GM23248 (cell line): ENCODE data around the gene METTL18. TPM values are rescaled to one million over a fixed set of nuclear protein-coding genes. Genes with fewer than 3 reads are reported as not detected.

Experiments
- DNase-seq: peaks from one replicate; pipeline ENCODE4 v3.0.0-alpha.2; 2015
- H2AFZ ChIP-seq: fragments of 200-600 bp; sonication (generic); 2 replicates; pipeline ENCODE4 v1.6.1; 2016; ENCODE audit warnings: antibody characterized with exemption
- H3F3A ChIP-seq: fragments of 200-600 bp; sonication (generic); 2 replicates; pipeline ENCODE4 v1.6.1; 2016; ENCODE audit warnings: mild to moderate bottlenecking, antibody characterized with exemption, mixed run types; ENCODE audit not compliant: insufficient read depth
- H3K27ac ChIP-seq: fragments of 200-600 bp; sonication (generic); 2 replicates; pipeline ENCODE4 v1.5.1; 2016; ENCODE audit warnings: mild to moderate bottlenecking
- H3K27me3 ChIP-seq: fragments of 200-600 bp; sonication (generic); replicated peaks from 2 replicates; pipeline ENCODE4 v1.6.1; 2016; ENCODE audit warnings: mild to moderate bottlenecking; ENCODE audit not compliant: insufficient read depth
- H3K36me3 ChIP-seq: fragments of 200-600 bp; sonication (generic); 2 replicates; pipeline ENCODE4 v1.6.1; 2016; ENCODE audit warnings: low read depth, mild to moderate bottlenecking
- H3K4me1 ChIP-seq: fragments of 200-600 bp; sonication (generic); 2 replicates; pipeline ENCODE4 v1.6.1; 2016; ENCODE audit warnings: mild to moderate bottlenecking; ENCODE audit not compliant: insufficient read depth
- H3K4me2 ChIP-seq: fragments of 200-600 bp; sonication (generic); one replicate; pipeline ENCODE4 v1.6.1; 2016; ENCODE audit warnings: mild to moderate bottlenecking; ENCODE audit not compliant: unreplicated experiment
- H3K4me3 ChIP-seq: fragments of 200-600 bp; sonication (generic); 2 replicates; pipeline ENCODE4 v1.5.1; 2016; ENCODE audit warnings: mild to moderate bottlenecking
- H3K79me2 ChIP-seq: fragments of 200-600 bp; sonication (generic); 2 replicates; pipeline ENCODE4 v1.6.1; 2016; ENCODE audit warnings: mild to moderate bottlenecking; ENCODE audit not compliant: insufficient read depth
- H3K9ac ChIP-seq: fragments of 200-600 bp; sonication (generic); 2 replicates; pipeline ENCODE4 v1.6.1; 2016; ENCODE audit warnings: mild to moderate bottlenecking
- H3K9me2 ChIP-seq: fragments of 200-600 bp; sonication (generic); 2 replicates; pipeline ENCODE4 v1.6.1; 2016; ENCODE audit warnings: mixed run types, mild to moderate bottlenecking, moderate library complexity; ENCODE audit not compliant: insufficient read depth
- H3K9me3 ChIP-seq: fragments of 200-600 bp; sonication (generic); one replicate; pipeline ENCODE4 v1.6.1; 2017; ENCODE audit warnings: low read depth
- H4K20me1 ChIP-seq: fragments of 200-600 bp; sonication (generic); 2 replicates; pipeline ENCODE4 v1.6.0; 2016; ENCODE audit not compliant: insufficient read depth
- EZH2 ChIP-seq: fragments of 200-600 bp; sonication (generic); IDR thresholded peaks from 2 replicates; pipeline ENCODE4 v1.6.1; 2018; ENCODE audit warnings: antibody characterized with exemption, mild to moderate bottlenecking; ENCODE audit not compliant: insufficient read depth, poor library complexity, severe bottlenecking
- EZH2phosphoT487 ChIP-seq: fragments of 200-600 bp; sonication (generic); IDR thresholded peaks from 2 replicates; pipeline ENCODE4 v1.6.1; 2018; ENCODE audit warnings: antibody characterized with exemption, moderate library complexity, mild to moderate bottlenecking, low read depth; ENCODE audit not compliant: insufficient read depth
- WGBS, 2 experiments: methylation state at CpG; one replicate each; pipeline ENCODE4 v1.1.6; 2015 to 2017; ENCODE audit warnings: low lambda C conversion rate in 2 of 2, low coverage in 1 of 2; ENCODE audit errors: missing lambda C conversion rate in 2 of 2; 5-methylcytosine and 5-hydroxymethylcytosine counted together
- in situ Hi-C: fragments of 300-500 bp; cut with MboI; formaldehyde crosslinking; loops from 2 replicates; pipeline ENCODE4 v1.15.0; 2020
- polyA plus RNA-seq: library from polyadenylated mRNA; unstranded; fragments of >200 nt; fragmentation: Nextera tagmentation; extraction: Ambion mirVana; gene quantifications from 2 replicates; pipeline ENCODE4 v1.2.1, GENCODE V29; 2016
- total RNA-seq: library from RNA; depleted of rRNA; stranded (reverse); fragments of >200 nt; shearing (Covaris generic); gene quantifications from 2 replicates; pipeline ENCODE4 v1.2.3, GENCODE V29; 2014

The METTL18 gene
- total and polyA plus RNA-seq, 2 experiments from 2014 or later = 6.9 to 7.8 TPM

- Histone ChIP-seq H3K9me3 (no peaks in the 10 kb centered on the region), H3K4me1 (no peaks in the 10 kb centered on the region), H3K36me3 (no peaks in the 10 kb centered on the region), H3K9me2 (no peaks in the 10 kb centered on the region), H3K9ac (no peak overlapping the region), H3K27me3 (peaks cover 4% of the 10 kb centered on the region), H3K4me3 (no peak overlapping the region), H4K20me1 (no peaks in the 10 kb centered on the region), H3K27ac (no peak overlapping the region), H2AFZ (no peak overlapping the region), H3K79me2 (no peaks in the 10 kb centered on the region), H3F3A (no peaks in the 10 kb centered on the region), H3K4me2 (no peak overlapping the region)
- no peak for TF ChIP-seq EZH2phosphoT487
- in situ Hi-C loops = no loop called here
- WGBS, 2 experiments = 64 to 77% methylated on average over 2 of the region's 2 CpGs
- no peak for DNase-seq
These were observed 26.5 kb downstream of the METTL18 start for GRCh38 chr1:169768161-169768560.

GRCh38 chr1:169765580-169766331 lies 29.0 kb downstream of the METTL18 start:
- no peaks in the 10 kb centered on the region for H3K9me2 ChIP-seq
- no peaks in the 10 kb centered on the region for H3K79me2 ChIP-seq
- H3K4me1 ChIP-seq = no peaks in the 10 kb centered on the region
- WGBS, 2 experiments = 51 to 57% methylated on average over 7 of the region's 7 CpGs
- no peak overlapping the region for H3K27ac ChIP-seq
- H3K4me2 ChIP-seq = no peak overlapping the region
- H3K27me3 ChIP-seq = no peaks in the 10 kb centered on the region; the same call in 1 of the 2 replicates
- H3K9me3 ChIP-seq = no peaks in the 10 kb centered on the region
- TF ChIP-seq EZH2phosphoT487 = no peak
- TF ChIP-seq EZH2 = no peak
- in situ Hi-C loops = no loop called here
- no peaks in the 10 kb centered on the region for H3K36me3 ChIP-seq
- no peaks in the 10 kb centered on the region for H4K20me1 ChIP-seq
- no peaks in the 10 kb centered on the region for H3F3A ChIP-seq
- H3K4me3 ChIP-seq = no peak overlapping the region
- no peak overlapping the region for H3K9ac ChIP-seq
- no peak overlapping the region for H2AFZ ChIP-seq
- DNase-seq = no peak

- 2 to 4% methylated on average over 1 of the region's 1 CpG for WGBS, 2 experiments
These were observed 29.8 kb downstream of the METTL18 start for GRCh38 chr1:169764919-169765318.

GRCh38 chr1:169762699-169763098 lies 32.0 kb downstream of the METTL18 start:
- H3K4me3 ChIP-seq = no peak overlapping the region
- no peak for DNase-seq
- H4K20me1 ChIP-seq = no peaks in the 10 kb centered on the region
- H2AFZ ChIP-seq = no peak overlapping the region
- no peaks in the 10 kb centered on the region for H3F3A ChIP-seq
- no peaks in the 10 kb centered on the region for H3K9me2 ChIP-seq
- TF ChIP-seq EZH2 = no peak
- TF ChIP-seq EZH2phosphoT487 = no peak
- H3K79me2 ChIP-seq = no peaks in the 10 kb centered on the region
- H3K36me3 ChIP-seq = no peaks in the 10 kb centered on the region
- no peaks in the 10 kb centered on the region for H3K4me1 ChIP-seq
- in situ Hi-C loops = no loop called here
- H3K27me3 ChIP-seq = no peaks in the 10 kb centered on the region; the same call in 1 of the 2 replicates
- H3K9me3 ChIP-seq = no peaks in the 10 kb centered on the region
- H3K27ac ChIP-seq = no peak overlapping the region
- 27 to 54% methylated on average over 1 of the region's 1 CpG for whole genome bisulfite sequencing, 2 experiments
- no peak overlapping the region for H3K4me2 ChIP-seq
- H3K9ac ChIP-seq = no peak overlapping the region

More at GRCh38 chr1:169764919-169765318, 29.8 kb downstream of the METTL18 start:
- Histone ChIP-seq H2AFZ (no peak overlapping the region), H3K9me3 (no peaks in the 10 kb centered on the region), H3K4me2 (no peak overlapping the region), H3K27me3 (no peaks in the 10 kb centered on the region; the same call in 1 of the 2 replicates), H3K27ac (no peak overlapping the region), H4K20me1 (no peaks in the 10 kb centered on the region), H3K9me2 (no peaks in the 10 kb centered on the region), H3K9ac (no peak overlapping the region), H3K4me3 (no peak overlapping the region), H3F3A (no peaks in the 10 kb centered on the region), H3K36me3 (no peaks in the 10 kb centered on the region), H3K4me1 (no peaks in the 10 kb centered on the region), H3K79me2 (no peaks in the 10 kb centered on the region)
- in situ Hi-C loops = no loop called here
- no peak for DNase-seq
- TF ChIP-seq EZH2 (no peak), EZH2phosphoT487 (no peak)

GRCh38 chr1:169759038-169759437 lies 35.7 kb downstream of the METTL18 start:
- no peak overlapping the region for H3K27ac ChIP-seq
- H3K36me3 ChIP-seq = no peaks in the 10 kb centered on the region
- H3K9me2 ChIP-seq = no peaks in the 10 kb centered on the region
- WGBS, 2 experiments = 55 to 59% methylated on average over 3 of the region's 3 CpGs
- no peaks in the 10 kb centered on the region for H3K79me2 ChIP-seq
- in situ Hi-C loops = no loop called here
- H3K9me3 ChIP-seq = no peaks in the 10 kb centered on the region
- no peak overlapping the region for H3K4me2 ChIP-seq
- DNase-seq = no peak
- H3K9ac ChIP-seq = no peak overlapping the region
- H2AFZ ChIP-seq = no peak overlapping the region
- no peaks in the 10 kb centered on the region for H3F3A ChIP-seq
- no peaks in the 10 kb centered on the region for H4K20me1 ChIP-seq
- H3K27me3 ChIP-seq = peaks cover 4% of the 10 kb centered on the region
- H3K4me1 ChIP-seq = no peaks in the 10 kb centered on the region
- TF ChIP-seq EZH2 (no peak), EZH2phosphoT487 (no peak)
- H3K4me3 ChIP-seq = no peak overlapping the region
